DLD1 (cell line): ENCODE data around the gene UQCRHL.
"Not testable (repeated sequence)": the region's sequence is repeated elsewhere in the genome, so short reads cannot be mapped to it uniquely, and the experiment has no call there.

Experiments
- in situ Hi-C: cut with HindIII; loops from 2 replicates; pipeline ENCODE4 v1.10.0; 2017; ENCODE audit warnings: low sequenced_read_pairs

The UQCRHL gene

GRCh38 chr1:15835741-15836510 is 28.5 kb upstream of the UQCRHL start:
- in situ Hi-C loops, result no loop called here

GRCh38 chr1:15835205-15835740 is 27.8 kb upstream of the UQCRHL start:
- in situ Hi-C loops, result no loop called here

- in situ Hi-C loops, result no loop called here
Measured at GRCh38 chr1:15834406-15835204, 27.2 kb upstream of the UQCRHL start.

- in situ Hi-C loops, result no loop called here
Measured at GRCh38 chr1:15833842-15834405, 26.5 kb upstream of the UQCRHL start.

GRCh38 chr1:15833069-15833679 is 25.7 kb upstream of the UQCRHL start:
- in situ Hi-C loops, result no loop called here

GRCh38 chr1:15830258-15830657 is 22.8 kb upstream of the UQCRHL start:
- in situ Hi-C loops, result no loop called here

GRCh38 chr1:15828931-15829330 is 21.5 kb upstream of the UQCRHL start:
- in situ Hi-C loops, result not testable (repeated sequence)

- in situ Hi-C loops, result not testable (repeated sequence)
Measured at GRCh38 chr1:15827567-15827966, 20.1 kb upstream of the UQCRHL start.

- in situ Hi-C loops, result no loop called here
Measured at GRCh38 chr1:15826810-15827507, 19.5 kb upstream of the UQCRHL start.

- in situ Hi-C loops, result no loop called here
Measured at GRCh38 chr1:15825800-15826199, 18.4 kb upstream of the UQCRHL start.

- in situ Hi-C loops, result no loop called here
Measured at GRCh38 chr1:15820478-15820877, 13.0 kb upstream of the UQCRHL start.

- in situ Hi-C loops, result no loop called here
Measured at GRCh38 chr1:15816674-15817073, 9.2 kb upstream of the UQCRHL start.

- in situ Hi-C loops, result no loop called here
Measured at GRCh38 chr1:15810073-15810472, 2.6 kb upstream of the UQCRHL start.

- in situ Hi-C loops, result no loop called here
Measured at GRCh38 chr1:15808955-15809354, 1.5 kb upstream of the UQCRHL start.

- in situ Hi-C loops, result no loop called here
Measured at GRCh38 chr1:15807121-15807520, 328 bp downstream of the UQCRHL start.

GRCh38 chr1:15804060-15804459 is 3.4 kb downstream of the UQCRHL start:
- in situ Hi-C loops, result no loop called here

- in situ Hi-C loops, result no loop called here
Measured at GRCh38 chr1:15803380-15803779, 4.1 kb downstream of the UQCRHL start.

- in situ Hi-C loops, result no loop called here
Measured at GRCh38 chr1:15802234-15802965, 5.0 kb downstream of the UQCRHL start.

- in situ Hi-C loops, result no loop called here
Measured at GRCh38 chr1:15799928-15800835, 7.3 kb downstream of the UQCRHL start.
